PFSK-1 (cell line): ENCODE results near the gene ACOT7.

Experiments used
- POLR2AphosphoS5 ChIP-seq: IDR thresholded peaks from 2 replicates; pipeline ENCODE4 v1.6.1; 2012; ENCODE audit warnings: low read depth, mild to moderate bottlenecking, control low read depth, low read length, moderate library complexity
- TF ChIP-seq, protein P1 (sequence below), 2 experiments: IDR thresholded peaks; 2 replicates each; pipeline versions ENCODE4 v1.6.1 to v1.8.0; 2011 to 2012; ENCODE audit warnings: low read depth in 2 of 2, low read length in 2 of 2, control low read depth in 1 of 2, inconsistent platforms in 1 of 2, mild to moderate bottlenecking in 1 of 2, moderate library complexity in 1 of 2; ENCODE audit not compliant: insufficient read depth in 1 of 2

DNA sequence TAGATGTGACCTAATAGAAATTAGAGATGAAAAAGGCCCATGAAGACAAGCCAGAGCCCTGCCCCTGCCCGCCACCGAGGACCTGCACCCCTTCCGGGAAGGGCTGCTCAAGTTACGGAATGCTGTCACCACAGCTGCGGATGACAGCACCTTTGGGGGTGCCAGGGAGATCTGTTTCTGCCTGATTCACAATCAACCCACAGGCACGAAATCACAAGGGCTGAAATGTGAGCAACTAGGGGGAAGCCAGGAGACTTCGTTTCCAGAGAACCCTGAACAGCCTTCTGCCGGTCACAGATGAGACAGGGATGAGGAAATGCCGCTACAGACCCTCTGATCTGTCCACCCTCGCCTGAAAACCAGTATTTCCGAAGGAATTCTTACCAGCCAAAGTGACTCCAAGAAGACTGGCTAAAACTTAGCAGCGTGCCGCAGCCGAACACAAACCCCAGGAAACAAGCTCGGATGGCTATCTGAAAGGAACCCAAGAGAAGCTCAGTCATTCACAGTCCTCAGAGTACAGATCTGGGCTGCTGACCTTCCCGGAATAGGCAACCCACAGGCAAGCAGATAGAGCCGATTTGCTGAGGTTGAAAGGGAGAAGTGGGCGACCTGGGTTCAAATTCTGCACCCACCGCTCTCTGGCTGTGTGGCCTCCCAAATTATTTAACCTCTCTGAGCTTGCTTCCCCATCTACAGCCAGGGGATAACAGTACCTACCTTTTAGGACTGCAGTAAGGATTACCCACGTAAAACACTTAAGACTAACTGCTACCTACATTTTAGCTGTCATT is 158.9 kb downstream of the ACOT7 start:
- no peak for TF ChIP-seq POLR2AphosphoS5
- TF ChIP-seq, protein P1, sequence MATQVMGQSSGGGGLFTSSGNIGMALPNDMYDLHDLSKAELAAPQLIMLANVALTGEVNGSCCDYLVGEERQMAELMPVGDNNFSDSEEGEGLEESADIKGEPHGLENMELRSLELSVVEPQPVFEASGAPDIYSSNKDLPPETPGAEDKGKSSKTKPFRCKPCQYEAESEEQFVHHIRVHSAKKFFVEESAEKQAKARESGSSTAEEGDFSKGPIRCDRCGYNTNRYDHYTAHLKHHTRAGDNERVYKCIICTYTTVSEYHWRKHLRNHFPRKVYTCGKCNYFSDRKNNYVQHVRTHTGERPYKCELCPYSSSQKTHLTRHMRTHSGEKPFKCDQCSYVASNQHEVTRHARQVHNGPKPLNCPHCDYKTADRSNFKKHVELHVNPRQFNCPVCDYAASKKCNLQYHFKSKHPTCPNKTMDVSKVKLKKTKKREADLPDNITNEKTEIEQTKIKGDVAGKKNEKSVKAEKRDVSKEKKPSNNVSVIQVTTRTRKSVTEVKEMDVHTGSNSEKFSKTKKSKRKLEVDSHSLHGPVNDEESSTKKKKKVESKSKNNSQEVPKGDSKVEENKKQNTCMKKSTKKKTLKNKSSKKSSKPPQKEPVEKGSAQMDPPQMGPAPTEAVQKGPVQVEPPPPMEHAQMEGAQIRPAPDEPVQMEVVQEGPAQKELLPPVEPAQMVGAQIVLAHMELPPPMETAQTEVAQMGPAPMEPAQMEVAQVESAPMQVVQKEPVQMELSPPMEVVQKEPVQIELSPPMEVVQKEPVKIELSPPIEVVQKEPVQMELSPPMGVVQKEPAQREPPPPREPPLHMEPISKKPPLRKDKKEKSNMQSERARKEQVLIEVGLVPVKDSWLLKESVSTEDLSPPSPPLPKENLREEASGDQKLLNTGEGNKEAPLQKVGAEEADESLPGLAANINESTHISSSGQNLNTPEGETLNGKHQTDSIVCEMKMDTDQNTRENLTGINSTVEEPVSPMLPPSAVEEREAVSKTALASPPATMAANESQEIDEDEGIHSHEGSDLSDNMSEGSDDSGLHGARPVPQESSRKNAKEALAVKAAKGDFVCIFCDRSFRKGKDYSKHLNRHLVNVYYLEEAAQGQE (IDR thresholded peaks at IDR 0.05; ENCODE audit: insufficient read depth in 1 of 2, low read depth in 2 of 2, low read length in 2 of 2), result no peak
